KMS-11 (cell line): ENCODE results near the gene ECE1.

Source experiments
- H2AFZ ChIP-seq: fragments of 200-600 bp; sonication (generic); 2 replicates; pipeline ENCODE4 v1.6.1; 2016; ENCODE audit warnings: antibody characterized with exemption, mixed run types, low read depth
- H3K27ac ChIP-seq: fragments of 200-600 bp; sonication (generic); 2 replicates; pipeline ENCODE4 v1.6.1; 2016; ENCODE audit warnings: mild to moderate bottlenecking, mixed run types
- H3K27me3 ChIP-seq: fragments of 200-600 bp; sonication (generic); 2 replicates; pipeline ENCODE4 v1.6.1; 2017; ENCODE audit warnings: mild to moderate bottlenecking, low read depth, mixed run types, moderate library complexity; ENCODE audit not compliant: insufficient read depth
- H3K36me3 ChIP-seq: fragments of 200-600 bp; sonication (generic); 2 replicates; pipeline ENCODE4 v1.6.1; 2017; ENCODE audit warnings: mild to moderate bottlenecking, mixed run types; ENCODE audit not compliant: insufficient read depth
- H3K4me1 ChIP-seq: fragments of 200-600 bp; sonication (generic); 2 replicates; pipeline ENCODE4 v1.6.1; 2016; ENCODE audit warnings: mild to moderate bottlenecking, low read depth, mixed run types; ENCODE audit not compliant: poor library complexity, severe bottlenecking
- H3K4me2 ChIP-seq: fragments of 200-600 bp; sonication (generic); 2 replicates; pipeline ENCODE4 v1.7.0; 2016; ENCODE audit warnings: mild to moderate bottlenecking, mixed run types
- H3K4me3 ChIP-seq: fragments of 200-600 bp; sonication (generic); IDR thresholded peaks from 2 replicates; pipeline ENCODE4 v1.6.1; 2017; ENCODE audit warnings: low read depth, low read length, mixed read lengths; ENCODE audit not compliant: insufficient read depth
- H3K79me2 ChIP-seq: fragments of 200-600 bp; sonication (generic); 2 replicates; pipeline ENCODE4 v1.6.1; 2016; ENCODE audit warnings: low read depth, mixed run types; ENCODE audit not compliant: insufficient read depth
- H3K9ac ChIP-seq: fragments of 200-600 bp; sonication (generic); 2 replicates; pipeline ENCODE4 v1.6.1; 2016; ENCODE audit warnings: mild to moderate bottlenecking, mixed run types
- H4K20me1 ChIP-seq: fragments of 200-600 bp; sonication (generic); 2 replicates; pipeline ENCODE4 v1.6.1; 2016; ENCODE audit warnings: mild to moderate bottlenecking, mixed run types; ENCODE audit not compliant: insufficient read depth
- TF ChIP-seq, protein P1 (sequence below): fragments of 200-600 bp; sonication (generic); conservative IDR thresholded peaks from 2 replicates; pipeline ENCODE4 v1.6.1; 2017; ENCODE audit warnings: low read depth, mild to moderate bottlenecking, antibody characterized with exemption, low read length, moderate library complexity, mixed read lengths

ECE1 gene

GRCh38 chr1:21334214-21335087 is 44.2 kb upstream of the ECE1 start:
- no peak overlapping the region for H3K4me2 ChIP-seq
- no peak overlapping the region for H3K4me3 ChIP-seq
- no peak overlapping the region for H3K9ac ChIP-seq
- H3K27ac ChIP-seq, result no peak overlapping the region
- H3K4me1 ChIP-seq, result peaks cover 6% of the 10 kb centered on the region
- H3K79me2 ChIP-seq, result no peaks in the 10 kb centered on the region
- H3K27me3 ChIP-seq, result no peaks in the 10 kb centered on the region
- H4K20me1 ChIP-seq, result no peaks in the 10 kb centered on the region
- TF ChIP-seq, protein P1, sequence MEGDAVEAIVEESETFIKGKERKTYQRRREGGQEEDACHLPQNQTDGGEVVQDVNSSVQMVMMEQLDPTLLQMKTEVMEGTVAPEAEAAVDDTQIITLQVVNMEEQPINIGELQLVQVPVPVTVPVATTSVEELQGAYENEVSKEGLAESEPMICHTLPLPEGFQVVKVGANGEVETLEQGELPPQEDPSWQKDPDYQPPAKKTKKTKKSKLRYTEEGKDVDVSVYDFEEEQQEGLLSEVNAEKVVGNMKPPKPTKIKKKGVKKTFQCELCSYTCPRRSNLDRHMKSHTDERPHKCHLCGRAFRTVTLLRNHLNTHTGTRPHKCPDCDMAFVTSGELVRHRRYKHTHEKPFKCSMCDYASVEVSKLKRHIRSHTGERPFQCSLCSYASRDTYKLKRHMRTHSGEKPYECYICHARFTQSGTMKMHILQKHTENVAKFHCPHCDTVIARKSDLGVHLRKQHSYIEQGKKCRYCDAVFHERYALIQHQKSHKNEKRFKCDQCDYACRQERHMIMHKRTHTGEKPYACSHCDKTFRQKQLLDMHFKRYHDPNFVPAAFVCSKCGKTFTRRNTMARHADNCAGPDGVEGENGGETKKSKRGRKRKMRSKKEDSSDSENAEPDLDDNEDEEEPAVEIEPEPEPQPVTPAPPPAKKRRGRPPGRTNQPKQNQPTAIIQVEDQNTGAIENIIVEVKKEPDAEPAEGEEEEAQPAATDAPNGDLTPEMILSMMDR, result peak; percentile 58
- no peak overlapping the region for H2AFZ ChIP-seq
- no peaks in the 10 kb centered on the region for H3K36me3 ChIP-seq

DNA sequence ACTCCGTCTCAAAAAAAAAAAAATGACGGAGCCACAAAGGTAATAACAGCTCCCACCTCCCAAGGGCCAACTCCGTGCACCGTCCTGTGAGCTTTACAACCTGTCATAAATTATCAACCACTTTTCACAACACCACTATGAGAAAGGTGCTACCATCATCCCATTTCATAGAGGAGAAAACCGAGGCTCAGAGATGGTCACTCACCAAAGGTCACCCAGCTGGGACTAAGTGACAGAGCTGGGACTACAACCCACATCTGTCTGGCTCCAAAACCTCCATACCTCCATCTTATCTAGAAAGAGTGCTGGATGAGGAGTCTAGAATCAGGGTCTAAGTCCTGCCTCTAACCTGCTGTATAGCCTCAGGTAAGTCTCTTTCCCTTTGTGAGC is 43.6 kb upstream of the ECE1 start:
- Histone ChIP-seq H3K27me3 (no peaks in the 10 kb centered on the region), H3K4me3 (no peak overlapping the region), H3K79me2 (no peaks in the 10 kb centered on the region), H4K20me1 (no peaks in the 10 kb centered on the region), H3K27ac (no peak overlapping the region), H2AFZ (no peak overlapping the region), H3K4me2 (no peak overlapping the region), H3K9ac (no peak overlapping the region), H3K4me1 (peaks cover 6% of the 10 kb centered on the region), H3K36me3 (no peaks in the 10 kb centered on the region)
- TF ChIP-seq, protein P1, result no peak

- no peaks in the 10 kb centered on the region for H4K20me1 ChIP-seq
- no peaks in the 10 kb centered on the region for H3K36me3 ChIP-seq
- H3K4me1 ChIP-seq, result peaks cover 6% of the 10 kb centered on the region
- H3K4me2 ChIP-seq, result no peak overlapping the region
- TF ChIP-seq, protein P1, result no peak
- H3K4me3 ChIP-seq, result no peak overlapping the region
- H3K79me2 ChIP-seq, result no peaks in the 10 kb centered on the region
- H3K9ac ChIP-seq, result no peak overlapping the region
- no peak overlapping the region for H2AFZ ChIP-seq
- H3K27me3 ChIP-seq, result no peaks in the 10 kb centered on the region
- H3K27ac ChIP-seq, result no peak overlapping the region
Measured at GRCh38 chr1:21332554-21333311, 42.5 kb upstream of the ECE1 start.

- Histone ChIP-seq H3K4me3 (no peak overlapping the region), H3K27me3 (no peaks in the 10 kb centered on the region), H3K27ac (no peak overlapping the region), H2AFZ (no peak overlapping the region), H3K36me3 (no peaks in the 10 kb centered on the region), H3K9ac (no peak overlapping the region), H4K20me1 (no peaks in the 10 kb centered on the region), H3K79me2 (no peaks in the 10 kb centered on the region), H3K4me1 (peaks cover 6% of the 10 kb centered on the region), H3K4me2 (no peak overlapping the region)
- TF ChIP-seq, protein P1, result no peak
Measured at GRCh38 chr1:21331752-21332478, 41.7 kb upstream of the ECE1 start.
